HEK293 (cell line): ENCODE measurements around the gene VIT.

Source experiments
- CTCF ChIA-PET: fragments of 350-600 bp; formaldehyde crosslinking; extraction: SDS; loops from one replicate; lab custom pipeline; 2021; ENCODE audit warnings: antibody characterized with exemption; lab: Yijun Ruan, JAX
- POLR2A ChIA-PET: fragments of 300-600 bp; formaldehyde crosslinking; extraction: SDS; loops from one replicate; lab custom pipeline; 2020; ENCODE audit warnings: antibody characterized with exemption, inconsistent platforms; lab: Yijun Ruan, JAX
- H3K27ac ChIP-seq: fragments of 200-500 bp; sonication (Bioruptor generic); 2 replicates; pipeline ENCODE4 v1.5.1; 2014; ENCODE audit warnings: low read depth, low read length, control low read depth, inconsistent platforms; ENCODE audit errors: extremely low read depth
- H3K36me3 ChIP-seq, 2 experiments: fragments of 200-500 bp in 1 of 2; sonication (Bioruptor generic) in 1 of 2; 1 replicate in 1 of 2; 2 replicates in 1 of 2; pipeline ENCODE4 v1.5.1; 2014 to 2017; ENCODE audit warnings: inconsistent platforms in 2 of 2, low read length in 2 of 2; ENCODE audit not compliant: control insufficient read depth in 2 of 2, insufficient read depth in 1 of 2
- H3K4me1 ChIP-seq: fragments of 200-500 bp; sonication (Bioruptor generic); 2 replicates; pipeline ENCODE4 v1.5.1; 2014; ENCODE audit warnings: mild to moderate bottlenecking, low read length, inconsistent platforms; ENCODE audit not compliant: control insufficient read depth, insufficient read depth
- H3K4me3 ChIP-seq: 2 replicates; pipeline ENCODE4 v1.5.1; 2011; ENCODE audit warnings: low read depth, mild to moderate bottlenecking, control low read depth, low read length, moderate library complexity
- H3K9me3 ChIP-seq: fragments of 200-500 bp; sonication (Bioruptor generic); 2 replicates; pipeline ENCODE4 v1.5.1; 2014; ENCODE audit warnings: low read depth, low read length, inconsistent platforms; ENCODE audit not compliant: control insufficient read depth, insufficient read depth
- HOXD13 ChIP-seq: sonication (generic); formaldehyde crosslinking; IDR thresholded peaks from 2 replicates; pipeline ENCODE4 v1.8.0; 2022; ENCODE audit warnings: missing genetic modification reagents, borderline replicate concordance
- KLF9 ChIP-seq: fragments of 450-650 bp; formaldehyde crosslinking; IDR thresholded peaks from 2 replicates; pipeline ENCODE4 v1.5.1; 2016; ENCODE audit warnings: missing biosample characterization, missing genetic modification characterization, low read depth
- MEIS1 ChIP-seq: sonication (generic); formaldehyde crosslinking; IDR thresholded peaks from 2 replicates; pipeline ENCODE4 v1.8.1; 2022; ENCODE audit warnings: missing genetic modification reagents, mild to moderate bottlenecking, borderline replicate concordance
- SP7 ChIP-seq: fragments of 450-650 bp; formaldehyde crosslinking; IDR thresholded peaks from 2 replicates; pipeline ENCODE4 v1.5.1; 2016; ENCODE audit warnings: missing biosample characterization, missing genetic modification characterization
- TCF7L2 ChIP-seq: IDR thresholded peaks from 2 replicates; pipeline ENCODE4 v1.6.1; 2011; ENCODE audit warnings: low read depth, mild to moderate bottlenecking, inconsistent platforms, low read length, moderate library complexity, borderline replicate concordance
- ZBTB8A ChIP-seq: fragments of 450-650 bp; formaldehyde crosslinking; IDR thresholded peaks from 2 replicates; pipeline ENCODE4 v1.5.1; 2016; ENCODE audit warnings: missing biosample characterization, missing genetic modification characterization
- ZNF19 ChIP-seq: fragments of 450-650 bp; formaldehyde crosslinking; IDR thresholded peaks from 2 replicates; pipeline ENCODE4; 2016; ENCODE audit warnings: missing biosample characterization, missing genetic modification characterization, low read depth
- ZNF211 ChIP-seq: fragments of 450-650 bp; formaldehyde crosslinking; IDR thresholded peaks from 2 replicates; pipeline ENCODE4 v1.5.1; 2016; ENCODE audit warnings: low read depth, missing biosample characterization, missing genetic modification characterization
- ZNF23 ChIP-seq: fragments of 450-650 bp; formaldehyde crosslinking; IDR thresholded peaks from 2 replicates; pipeline ENCODE4 v1.5.1; 2016; ENCODE audit warnings: missing biosample characterization, missing genetic modification characterization, borderline replicate concordance
- ZNF266 ChIP-seq: fragments of 450-650 bp; formaldehyde crosslinking; IDR thresholded peaks from 2 replicates; pipeline ENCODE4 v1.5.1; 2016; ENCODE audit warnings: missing biosample characterization, missing genetic modification characterization, low read depth
- ZNF292 ChIP-seq: fragments of 450-650 bp; formaldehyde crosslinking; IDR thresholded peaks from 2 replicates; pipeline ENCODE4 v1.5.1; 2016; ENCODE audit warnings: low read depth, missing biosample characterization, missing genetic modification characterization, borderline replicate concordance
- ZNF426 ChIP-seq: fragments of 450-650 bp; formaldehyde crosslinking; IDR thresholded peaks from 2 replicates; pipeline ENCODE4 v1.5.1; 2017; ENCODE audit warnings: missing biosample characterization, missing genetic modification characterization, mild to moderate bottlenecking, inconsistent platforms, moderate library complexity
- ZNF558 ChIP-seq: fragments of 450-650 bp; formaldehyde crosslinking; IDR thresholded peaks from 2 replicates; pipeline ENCODE4 v1.5.1; 2016; ENCODE audit warnings: missing biosample characterization, missing genetic modification characterization
- ZNF600 ChIP-seq: fragments of 450-650 bp; formaldehyde crosslinking; IDR thresholded peaks from 2 replicates; pipeline ENCODE4 v1.5.1; 2016; ENCODE audit warnings: missing biosample characterization, missing genetic modification characterization
- ZNF621 ChIP-seq: fragments of 450-650 bp; formaldehyde crosslinking; IDR thresholded peaks from 2 replicates; pipeline ENCODE4 v1.5.1; 2017; ENCODE audit warnings: missing biosample characterization, missing genetic modification characterization
- ZNF626 ChIP-seq: fragments of 450-650 bp; sonication (Bioruptor Pico); formaldehyde crosslinking; IDR thresholded peaks from 2 replicates; pipeline ENCODE4 v1.5.1; 2018; ENCODE audit warnings: missing biosample characterization, missing genetic modification characterization, inconsistent platforms
- ZNF629 ChIP-seq: fragments of 450-650 bp; formaldehyde crosslinking; IDR thresholded peaks from 2 replicates; pipeline ENCODE4 v1.5.1; 2017; ENCODE audit warnings: missing biosample characterization, missing genetic modification characterization
- ZNF785 ChIP-seq: fragments of 450-650 bp; formaldehyde crosslinking; IDR thresholded peaks from 2 replicates; pipeline ENCODE4 v1.5.1; 2016; ENCODE audit warnings: missing biosample characterization, missing genetic modification characterization
- TF ChIP-seq, protein P1 (sequence below): fragments of 450-650 bp; formaldehyde crosslinking; IDR thresholded peaks from 2 replicates; pipeline ENCODE4 v1.5.1; 2016; ENCODE audit warnings: missing biosample characterization, missing genetic modification characterization
- TF ChIP-seq, protein P2 (sequence below): fragments of 450-650 bp; formaldehyde crosslinking; IDR thresholded peaks from 2 replicates; pipeline ENCODE4 v1.5.1; 2017; ENCODE audit warnings: missing biosample characterization, missing genetic modification characterization
- TF ChIP-seq, protein P3 (sequence below): fragments of 450-650 bp; formaldehyde crosslinking; optimal IDR thresholded peaks from 2 replicates; pipeline ENCODE3; 2016; ENCODE audit warnings: missing biosample characterization, mild to moderate bottlenecking, missing genetic modification characterization
- TF ChIP-seq, protein P4 (sequence below): fragments of 450-650 bp; IDR thresholded peaks from 2 replicates; pipeline ENCODE4 v1.5.1; 2018; ENCODE audit warnings: missing biosample characterization, mild to moderate bottlenecking, missing genetic modification characterization
- TF ChIP-seq, protein P5 (sequence below): fragments of 450-650 bp; formaldehyde crosslinking; IDR thresholded peaks from 2 replicates; pipeline ENCODE4 v1.5.1; 2017; ENCODE audit warnings: missing biosample characterization, missing genetic modification characterization
- TF ChIP-seq, protein P6 (sequence below): fragments of 450-650 bp; formaldehyde crosslinking; IDR thresholded peaks from 2 replicates; pipeline ENCODE4 v1.5.1; 2016; ENCODE audit warnings: missing biosample characterization, missing genetic modification characterization

The VIT gene

DNA sequence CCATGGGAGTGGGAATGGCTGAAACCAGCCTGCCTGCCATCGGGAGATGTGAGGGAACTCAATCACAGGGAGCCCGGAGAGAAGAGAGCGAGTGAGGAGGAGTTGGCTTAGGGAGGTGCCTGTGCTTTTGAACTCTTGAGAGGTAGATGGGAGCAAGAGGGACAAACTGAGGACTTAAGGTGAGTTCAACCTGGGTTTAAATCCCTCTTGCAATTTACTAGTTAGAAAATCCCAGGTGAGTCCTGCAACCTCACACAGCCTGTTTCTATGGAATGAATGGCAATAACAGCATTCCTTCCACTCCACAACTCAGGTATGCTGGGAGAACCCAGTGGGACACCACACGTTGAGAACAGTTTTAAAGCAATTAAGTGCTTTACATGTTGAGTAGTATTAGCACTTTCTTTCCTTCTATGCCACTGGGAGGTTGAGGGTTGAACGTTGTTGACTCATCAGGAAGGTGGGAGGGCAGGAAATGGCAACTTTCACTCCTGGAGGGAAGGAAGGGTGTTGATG is 57.3 kb downstream of the VIT start (continued):
- TF ChIP-seq ZNF785 (no peak), ZNF23 (tag by site-specific recombination) (no peak), ZNF211 (tag by site-specific recombination) (no peak), ZNF19 (tag by site-specific recombination) (no peak), ZNF600 (no peak), MEIS1 (CRISPR knock-in tag) (no peak), ZNF621 (no peak)
- TF ChIP-seq, protein P1, sequence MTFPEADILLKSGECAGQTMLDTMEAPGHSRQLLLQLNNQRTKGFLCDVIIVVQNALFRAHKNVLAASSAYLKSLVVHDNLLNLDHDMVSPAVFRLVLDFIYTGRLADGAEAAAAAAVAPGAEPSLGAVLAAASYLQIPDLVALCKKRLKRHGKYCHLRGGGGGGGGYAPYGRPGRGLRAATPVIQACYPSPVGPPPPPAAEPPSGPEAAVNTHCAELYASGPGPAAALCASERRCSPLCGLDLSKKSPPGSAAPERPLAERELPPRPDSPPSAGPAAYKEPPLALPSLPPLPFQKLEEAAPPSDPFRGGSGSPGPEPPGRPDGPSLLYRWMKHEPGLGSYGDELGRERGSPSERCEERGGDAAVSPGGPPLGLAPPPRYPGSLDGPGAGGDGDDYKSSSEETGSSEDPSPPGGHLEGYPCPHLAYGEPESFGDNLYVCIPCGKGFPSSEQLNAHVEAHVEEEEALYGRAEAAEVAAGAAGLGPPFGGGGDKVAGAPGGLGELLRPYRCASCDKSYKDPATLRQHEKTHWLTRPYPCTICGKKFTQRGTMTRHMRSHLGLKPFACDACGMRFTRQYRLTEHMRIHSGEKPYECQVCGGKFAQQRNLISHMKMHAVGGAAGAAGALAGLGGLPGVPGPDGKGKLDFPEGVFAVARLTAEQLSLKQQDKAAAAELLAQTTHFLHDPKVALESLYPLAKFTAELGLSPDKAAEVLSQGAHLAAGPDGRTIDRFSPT: no peak
- TF ChIP-seq, protein P2, sequence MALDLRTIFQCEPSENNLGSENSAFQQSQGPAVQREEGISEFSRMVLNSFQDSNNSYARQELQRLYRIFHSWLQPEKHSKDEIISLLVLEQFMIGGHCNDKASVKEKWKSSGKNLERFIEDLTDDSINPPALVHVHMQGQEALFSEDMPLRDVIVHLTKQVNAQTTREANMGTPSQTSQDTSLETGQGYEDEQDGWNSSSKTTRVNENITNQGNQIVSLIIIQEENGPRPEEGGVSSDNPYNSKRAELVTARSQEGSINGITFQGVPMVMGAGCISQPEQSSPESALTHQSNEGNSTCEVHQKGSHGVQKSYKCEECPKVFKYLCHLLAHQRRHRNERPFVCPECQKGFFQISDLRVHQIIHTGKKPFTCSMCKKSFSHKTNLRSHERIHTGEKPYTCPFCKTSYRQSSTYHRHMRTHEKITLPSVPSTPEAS (tag by site-specific recombination): no peak
- TF ChIP-seq, all 188 proteins: peak for 0

DNA sequence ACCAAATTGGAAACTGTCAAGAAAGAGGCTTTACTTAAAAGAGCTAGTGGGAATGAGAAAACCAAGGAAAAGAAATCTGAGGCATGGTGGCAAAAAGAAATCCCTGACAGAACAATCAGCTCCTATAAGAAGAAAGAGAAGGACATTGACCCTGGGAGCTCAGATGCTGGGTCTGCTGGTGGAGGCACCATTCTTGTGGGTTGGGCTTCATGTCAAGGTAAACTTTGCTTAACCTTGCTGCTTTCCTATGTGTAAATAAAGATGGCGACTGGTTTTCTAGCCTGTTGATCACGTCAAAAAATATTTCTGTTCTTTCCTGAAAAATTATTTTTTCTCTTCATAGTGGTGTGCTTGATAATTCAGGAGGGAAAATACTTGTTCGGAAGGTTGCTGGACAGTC is 58.1 kb downstream of the VIT start:
- TF ChIP-seq TCF7L2: no peak
- TF ChIP-seq ZNF292: no peak
- TF ChIP-seq ZBTB8A (tag by site-specific recombination): no peak
- TF ChIP-seq ZNF558: no peak
- TF ChIP-seq ZNF626: no peak
- TF ChIP-seq, protein P3, sequence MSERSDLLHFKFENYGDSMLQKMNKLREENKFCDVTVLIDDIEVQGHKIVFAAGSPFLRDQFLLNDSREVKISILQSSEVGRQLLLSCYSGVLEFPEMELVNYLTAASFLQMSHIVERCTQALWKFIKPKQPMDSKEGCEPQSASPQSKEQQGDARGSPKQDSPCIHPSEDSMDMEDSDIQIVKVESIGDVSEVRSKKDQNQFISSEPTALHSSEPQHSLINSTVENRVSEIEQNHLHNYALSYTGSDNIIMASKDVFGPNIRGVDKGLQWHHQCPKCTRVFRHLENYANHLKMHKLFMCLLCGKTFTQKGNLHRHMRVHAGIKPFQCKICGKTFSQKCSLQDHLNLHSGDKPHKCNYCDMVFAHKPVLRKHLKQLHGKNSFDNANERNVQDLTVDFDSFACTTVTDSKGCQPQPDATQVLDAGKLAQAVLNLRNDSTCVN: no peak
- TF ChIP-seq, protein P4, sequence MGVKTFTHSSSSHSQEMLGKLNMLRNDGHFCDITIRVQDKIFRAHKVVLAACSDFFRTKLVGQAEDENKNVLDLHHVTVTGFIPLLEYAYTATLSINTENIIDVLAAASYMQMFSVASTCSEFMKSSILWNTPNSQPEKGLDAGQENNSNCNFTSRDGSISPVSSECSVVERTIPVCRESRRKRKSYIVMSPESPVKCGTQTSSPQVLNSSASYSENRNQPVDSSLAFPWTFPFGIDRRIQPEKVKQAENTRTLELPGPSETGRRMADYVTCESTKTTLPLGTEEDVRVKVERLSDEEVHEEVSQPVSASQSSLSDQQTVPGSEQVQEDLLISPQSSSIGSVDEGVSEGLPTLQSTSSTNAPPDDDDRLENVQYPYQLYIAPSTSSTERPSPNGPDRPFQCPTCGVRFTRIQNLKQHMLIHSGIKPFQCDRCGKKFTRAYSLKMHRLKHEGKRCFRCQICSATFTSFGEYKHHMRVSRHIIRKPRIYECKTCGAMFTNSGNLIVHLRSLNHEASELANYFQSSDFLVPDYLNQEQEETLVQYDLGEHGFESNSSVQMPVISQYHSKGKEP: no peak
- no peak for TF ChIP-seq SP7 (tag by site-specific recombination)
- no peak overlapping the region for H3K27ac ChIP-seq
- CTCF ChIA-PET: no interaction called here
- no peaks in the 10 kb centered on the region for H3K36me3 ChIP-seq
- no peaks in the 10 kb centered on the region for H3K4me1 ChIP-seq
- H3K4me3 ChIP-seq: no peak overlapping the region
- no peaks in the 10 kb centered on the region for H3K9me3 ChIP-seq
- POLR2A ChIA-PET: no interaction called here

DNA sequence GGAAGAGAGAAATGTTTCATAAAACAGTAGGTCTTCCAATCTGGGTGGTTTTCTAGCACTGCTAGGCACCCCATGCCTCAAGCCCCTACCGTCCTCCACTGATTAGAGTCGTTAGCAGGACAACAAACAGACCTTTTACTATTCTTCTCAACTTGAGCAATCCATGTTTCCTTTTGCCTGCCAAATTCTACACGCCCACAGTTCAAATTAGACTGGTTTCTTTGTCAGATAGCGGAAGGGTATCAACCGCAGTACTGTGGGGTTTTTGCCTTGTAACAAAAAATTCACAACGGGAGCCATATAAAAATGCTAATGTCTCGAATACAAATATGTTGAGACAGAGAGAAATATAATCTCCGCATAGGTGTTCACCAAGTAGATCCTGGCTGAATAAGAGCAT is 59.9 kb downstream of the VIT start:
- Histone ChIP-seq H3K27ac (no peak overlapping the region), H3K4me1 (no peaks in the 10 kb centered on the region), H3K9me3 (no peaks in the 10 kb centered on the region), H3K4me3 (no peak overlapping the region), H3K36me3 (no peaks in the 10 kb centered on the region)
- ChIA-PET POLR2A (no interaction called here), CTCF (interaction anchor here (0.6 to 1.0 kb wide), 2 partner anchors 17 to 118 kb away, joined by 3 to 4 read pairs; no protein-coding TSS in a partner anchor)
- TF ChIP-seq, protein P5, sequence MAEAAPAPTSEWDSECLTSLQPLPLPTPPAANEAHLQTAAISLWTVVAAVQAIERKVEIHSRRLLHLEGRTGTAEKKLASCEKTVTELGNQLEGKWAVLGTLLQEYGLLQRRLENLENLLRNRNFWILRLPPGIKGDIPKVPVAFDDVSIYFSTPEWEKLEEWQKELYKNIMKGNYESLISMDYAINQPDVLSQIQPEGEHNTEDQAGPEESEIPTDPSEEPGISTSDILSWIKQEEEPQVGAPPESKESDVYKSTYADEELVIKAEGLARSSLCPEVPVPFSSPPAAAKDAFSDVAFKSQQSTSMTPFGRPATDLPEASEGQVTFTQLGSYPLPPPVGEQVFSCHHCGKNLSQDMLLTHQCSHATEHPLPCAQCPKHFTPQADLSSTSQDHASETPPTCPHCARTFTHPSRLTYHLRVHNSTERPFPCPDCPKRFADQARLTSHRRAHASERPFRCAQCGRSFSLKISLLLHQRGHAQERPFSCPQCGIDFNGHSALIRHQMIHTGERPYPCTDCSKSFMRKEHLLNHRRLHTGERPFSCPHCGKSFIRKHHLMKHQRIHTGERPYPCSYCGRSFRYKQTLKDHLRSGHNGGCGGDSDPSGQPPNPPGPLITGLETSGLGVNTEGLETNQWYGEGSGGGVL (tag by site-specific recombination): no peak
- TF ChIP-seq HOXD13 (CRISPR knock-in tag): no peak
- TF ChIP-seq ZNF266 (tag by site-specific recombination): no peak
- TF ChIP-seq ZNF621: no peak
- TF ChIP-seq ZNF629 (tag by site-specific recombination): no peak
- TF ChIP-seq, protein P6, sequence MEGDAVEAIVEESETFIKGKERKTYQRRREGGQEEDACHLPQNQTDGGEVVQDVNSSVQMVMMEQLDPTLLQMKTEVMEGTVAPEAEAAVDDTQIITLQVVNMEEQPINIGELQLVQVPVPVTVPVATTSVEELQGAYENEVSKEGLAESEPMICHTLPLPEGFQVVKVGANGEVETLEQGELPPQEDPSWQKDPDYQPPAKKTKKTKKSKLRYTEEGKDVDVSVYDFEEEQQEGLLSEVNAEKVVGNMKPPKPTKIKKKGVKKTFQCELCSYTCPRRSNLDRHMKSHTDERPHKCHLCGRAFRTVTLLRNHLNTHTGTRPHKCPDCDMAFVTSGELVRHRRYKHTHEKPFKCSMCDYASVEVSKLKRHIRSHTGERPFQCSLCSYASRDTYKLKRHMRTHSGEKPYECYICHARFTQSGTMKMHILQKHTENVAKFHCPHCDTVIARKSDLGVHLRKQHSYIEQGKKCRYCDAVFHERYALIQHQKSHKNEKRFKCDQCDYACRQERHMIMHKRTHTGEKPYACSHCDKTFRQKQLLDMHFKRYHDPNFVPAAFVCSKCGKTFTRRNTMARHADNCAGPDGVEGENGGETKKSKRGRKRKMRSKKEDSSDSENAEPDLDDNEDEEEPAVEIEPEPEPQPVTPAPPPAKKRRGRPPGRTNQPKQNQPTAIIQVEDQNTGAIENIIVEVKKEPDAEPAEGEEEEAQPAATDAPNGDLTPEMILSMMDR: no peak
- TF ChIP-seq KLF9 (tag by site-specific recombination): no peak
- TF ChIP-seq ZNF426 (tag by site-specific recombination): no peak
